B cell (primary cell): ENCODE measurements around the gene PGM2. TPM values are rescaled to one million over a fixed set of nuclear protein-coding genes. Genes with fewer than 3 reads are reported as not detected.
A peak's percentile ranks its signal among the peaks of the same experiment; 100 is the strongest.

Experiments used
- ATAC-seq: fragments of 200-7000 bp; cut with Tn5 transposase; one replicate; pipeline ENCODE4 v1.10.0; 2021; ENCODE audit warnings: low read depth, mild to moderate bottlenecking, moderate number of reproducible peaks, moderate library complexity
- CTCF ChIA-PET: fragments of 350-600 bp; sonication (Branson Sonifier 250); formaldehyde crosslinking; loops from one replicate; lab custom pipeline; 2021; ENCODE audit warnings: antibody characterized with exemption, inconsistent platforms; lab: Charles Lee
- POLR2A ChIA-PET: fragments of 350-600 bp; sonication (Branson Sonifier 250); formaldehyde crosslinking; loops from one replicate; lab custom pipeline; 2021; ENCODE audit warnings: antibody characterized with exemption; lab: Charles Lee
- DNase-seq: peaks from one replicate; pipeline ENCODE4 v3.0.0; 2013
- H2AFZ ChIP-seq: 2 replicates; pipeline ENCODE4 v1.6.1; 2012; ENCODE audit warnings: mild to moderate bottlenecking, low read depth, low read length; ENCODE audit not compliant: insufficient read depth, poor library complexity, severe bottlenecking
- H3K27ac ChIP-seq, 2 donors: 1 replicate in 1 of 2; 2 replicates in 1 of 2; pipeline ENCODE4 v1.5.1; 2012 to 2013; ENCODE audit warnings: low read length in 2 of 2, mild to moderate bottlenecking in 2 of 2, moderate library complexity in 1 of 2
- H3K27me3 ChIP-seq, 4 experiments: fragments of 200-600 bp in 1 of 4; sonication (generic) in 1 of 4; replicated peaks in 1 of 4; 1 replicate in 2 of 4; 2 replicates in 2 of 4; pipeline versions ENCODE4 v1.6.1 to v1.7.0; 2013 to 2016; ENCODE audit warnings: low read length in 3 of 4, mild to moderate bottlenecking in 2 of 4, mixed read lengths in 1 of 4, moderate library complexity in 1 of 4; ENCODE audit not compliant: insufficient read depth in 4 of 4, control insufficient read depth in 3 of 4; ENCODE audit errors: control extremely low read depth in 1 of 4
- H3K36me3 ChIP-seq, 2 experiments: replicated peaks in 1 of 2; 1 replicate in 1 of 2; 2 replicates in 1 of 2; pipeline versions ENCODE4 v1.6.1 to v1.7.1; 2013; ENCODE audit warnings: low read length in 1 of 2; ENCODE audit not compliant: insufficient read depth in 2 of 2, control insufficient read depth in 1 of 2; ENCODE audit errors: control extremely low read depth in 1 of 2, extremely low read depth in 1 of 2
- H3K4me1 ChIP-seq, 2 donors: fragments of 200-600 bp in 1 of 2; sonication (generic) in 1 of 2; 1 replicate in 1 of 2; 2 replicates in 1 of 2; pipeline versions ENCODE4 v1.5.1 to v1.6.1; 2013 to 2017; ENCODE audit warnings: low read length in 2 of 2; ENCODE audit not compliant: control insufficient read depth in 2 of 2, insufficient read depth in 2 of 2
- H3K4me2 ChIP-seq: replicated peaks from 2 replicates; pipeline ENCODE3; 2012; ENCODE audit warnings: mild to moderate bottlenecking, low read depth, low read length; ENCODE audit not compliant: poor library complexity, severe bottlenecking
- H3K4me3 ChIP-seq, 5 experiments: fragments of 200-600 bp in 1 of 5; sonication (generic) in 1 of 5; 1 replicate in 3 of 5; 2 replicates in 2 of 5; pipeline versions ENCODE4 v1.5.1 to v1.7.0; 2011 to 2016; ENCODE audit warnings: low read length in 4 of 5, mild to moderate bottlenecking in 4 of 5, low read depth in 2 of 5, control low read depth in 1 of 5, moderate library complexity in 1 of 5; ENCODE audit not compliant: insufficient read depth in 1 of 5; ENCODE audit errors: control extremely low read depth in 1 of 5, extremely low read depth in 1 of 5
- H3K79me2 ChIP-seq: fragments of 200-600 bp; sonication (generic); one replicate; pipeline ENCODE4 v1.6.0; 2016; ENCODE audit warnings: low read length; ENCODE audit not compliant: control insufficient read depth, insufficient read depth
- H3K9ac ChIP-seq: fragments of 200-600 bp; sonication (generic); 2 replicates; pipeline ENCODE4 v1.6.1; 2017; ENCODE audit warnings: mild to moderate bottlenecking, low read length, moderate library complexity
- H3K9me3 ChIP-seq, 3 donors: one replicate each; pipeline versions ENCODE4 v1.6.1 to v1.7.1; 2013; ENCODE audit warnings: low read length in 2 of 3; ENCODE audit not compliant: control insufficient read depth in 2 of 3, insufficient read depth in 1 of 3; ENCODE audit errors: control extremely low read depth in 1 of 3
- H4K20me1 ChIP-seq: 2 replicates; pipeline ENCODE4 v1.6.0; 2012; ENCODE audit warnings: mild to moderate bottlenecking, low read length; ENCODE audit not compliant: insufficient read depth, control insufficient read depth, poor library complexity, severe bottlenecking
- H3K27ac Mint-ChIP-seq: one replicate; pipeline ENCODE4 v1.8.0; 2021; ENCODE audit warnings: mixed read lengths
- H3K27me3 Mint-ChIP-seq: one replicate; pipeline ENCODE4 v1.8.0; 2021; ENCODE audit warnings: mixed read lengths
- H3K4me1 Mint-ChIP-seq: one replicate; pipeline ENCODE4 v1.8.0; 2021; ENCODE audit warnings: mixed read lengths
- H3K4me3 Mint-ChIP-seq: one replicate; pipeline ENCODE4 v1.8.0; 2021; ENCODE audit warnings: mixed read lengths
- H3K9me3 Mint-ChIP-seq: one replicate; pipeline ENCODE4 v1.8.0; 2022; ENCODE audit warnings: mixed read lengths; ENCODE audit not compliant: insufficient read depth
- CTCF ChIP-seq: fragments of 200-600 bp; IDR thresholded peaks from one replicate; pipeline ENCODE4 v1.8.0; 2022; ENCODE audit warnings: antibody characterized with exemption, mild to moderate bottlenecking
- EZH2 ChIP-seq: IDR thresholded peaks from 2 replicates; pipeline ENCODE4 v1.6.1; 2012; ENCODE audit warnings: borderline replicate concordance, low read depth, mild to moderate bottlenecking, moderate library complexity, low read length; ENCODE audit not compliant: insufficient read depth, poor library complexity, severe bottlenecking
- WGBS: methylation state at CpG from one replicate; pipeline ENCODE4 v1.1.5; 2013; ENCODE audit warnings: missing lambda C conversion rate; ENCODE audit not compliant: insufficient coverage; 5-methylcytosine and 5-hydroxymethylcytosine counted together
- intact Hi-C: fragments of 100-400 bp; cut with micrococcal nuclease; formaldehyde crosslinking; loops from one replicate; pipeline ENCODE4 v1.10.0; 2022
- polyA plus RNA-seq: library from polyadenylated mRNA; depleted of rRNA; stranded (reverse); fragments of >200 nt; gene quantifications from 2 replicates; pipeline ENCODE4 v1.2.3, GENCODE V29; 2012
- total RNA-seq, 2 donors: library from RNA; stranded (reverse); fragments of 120-200 nt in 1 of 2; gene quantifications; 1 replicate in 1 of 2; 2 replicates in 1 of 2; pipeline versions ENCODE4 v1.2.3 to v1.2.4, GENCODE V29; 2013 to 2022

Gene PGM2
- total and polyA plus RNA-seq, 2 donors (not counting 1 experiment from before 2014, with no cell fraction given): 5.3 to 20.9 TPM

DNA sequence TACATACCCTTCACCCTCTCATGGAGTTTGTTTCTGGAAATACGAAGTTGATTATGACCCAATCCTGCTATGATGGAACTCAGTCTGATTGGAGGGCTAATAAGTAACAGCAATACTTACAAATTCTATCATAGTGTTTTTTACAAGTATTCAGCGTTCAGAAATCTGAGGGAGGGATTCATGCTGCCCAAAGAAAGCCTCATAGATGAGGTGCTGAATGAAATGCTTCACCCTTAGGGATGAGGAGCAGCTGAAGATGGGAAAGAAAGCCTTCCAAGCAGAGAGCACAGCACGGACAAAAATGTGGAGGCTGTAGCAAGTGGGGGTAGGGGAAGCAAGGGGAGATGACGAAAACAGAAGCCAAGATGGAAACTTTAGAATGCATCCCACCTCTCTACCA is 36.5 kb downstream of the PGM2 start:
- H3K36me3 ChIP-seq: peaks cover 6 to 17% of the 10 kb centered on the region in 2 experiments
- H3K79me2 ChIP-seq: no peaks in the 10 kb centered on the region
- no peak for ATAC-seq
- H3K27ac Mint-ChIP-seq: no peak overlapping the region
- no peaks in the 10 kb centered on the region for H3K27me3 ChIP-seq
- H4K20me1 ChIP-seq: no peaks in the 10 kb centered on the region
- peaks cover 16% of the 10 kb centered on the region for H3K4me1 Mint-ChIP-seq
- no peaks in the 10 kb centered on the region for H3K9me3 ChIP-seq
- no CpG with 5 or more reads among the region's 4 CpGs for WGBS
- no peak overlapping the region for H3K4me2 ChIP-seq
- no peak overlapping the region for H3K4me3 Mint-ChIP-seq
- H3K27ac ChIP-seq: no peak overlapping the region
- H3K9me3 Mint-ChIP-seq: no peaks in the 10 kb centered on the region
- no peak overlapping the region for H3K9ac ChIP-seq
- no peak for DNase-seq
- ChIA-PET POLR2A (no interaction called here), CTCF (no interaction called here)
- intact Hi-C loops: no loop called here
- no peaks in the 10 kb centered on the region for H3K27me3 Mint-ChIP-seq
- TF ChIP-seq EZH2 (no peak), CTCF (no peak)
- no peak overlapping the region for H2AFZ ChIP-seq
- H3K4me1 ChIP-seq: peaks cover 11 to 12% of the 10 kb centered on the region in 2 donors
- no peak overlapping the region for H3K4me3 ChIP-seq

GRCh38 chr4:37864786-37865185 is 38.3 kb downstream of the PGM2 start:
- Mint-ChIP-seq H3K9me3 (no peaks in the 10 kb centered on the region), H3K4me1 (peaks cover 16% of the 10 kb centered on the region), H3K27me3 (no peaks in the 10 kb centered on the region), H3K27ac (no peak overlapping the region), H3K4me3 (no peak overlapping the region)
- no peaks in the 10 kb centered on the region for H3K9me3 ChIP-seq
- no peaks in the 10 kb centered on the region for H4K20me1 ChIP-seq
- no peak overlapping the region for H3K27ac ChIP-seq
- H3K4me2 ChIP-seq: no peak overlapping the region
- POLR2A ChIA-PET: no interaction called here
- peaks cover 11 to 12% of the 10 kb centered on the region in 2 donors for H3K4me1 ChIP-seq
- TF ChIP-seq EZH2: no peak
- no peak for TF ChIP-seq CTCF
- no peak for ATAC-seq
- peaks cover 4 to 15% of the 10 kb centered on the region in 2 experiments for H3K36me3 ChIP-seq
- peak overlapping the region in 1 of 5 experiments; percentile 66 for H3K4me3 ChIP-seq
- no peak overlapping the region for H2AFZ ChIP-seq
- no peaks in the 10 kb centered on the region for H3K79me2 ChIP-seq
- H3K9ac ChIP-seq: no peak overlapping the region
- no peaks in the 10 kb centered on the region for H3K27me3 ChIP-seq
- intact Hi-C loops: no loop called here
- WGBS: 14% methylated on average over 3 of the region's 4 CpGs
- DNase-seq: no peak
- CTCF ChIA-PET: no interaction called here
